Calu3 (cell line): Measurements from ENCODE around the gene ZNF780B. TPM values are rescaled to one million over a fixed set of nuclear protein-coding genes. Genes with fewer than 3 reads are reported as not detected.
"Not testable (repeated sequence)": the region's sequence is repeated elsewhere in the genome, so short reads cannot be mapped to it uniquely, and the experiment has no call there.

ENCODE experiments used
- BruUV-seq: library from RNA; stranded (reverse); fragments of 400-500 nt; replicated peaks from 2 replicates; lab custom pipeline; 2021; lab: Mats Ljungman, UMichigan
- CTCF ChIA-PET: fragments of 300-600 bp; sonication (Branson Sonifier 250); formaldehyde crosslinking; loops from one replicate; lab custom pipeline; 2022; ENCODE audit warnings: antibody characterized with exemption; lab: Charles Lee
- DNase-seq: peaks from one replicate; pipeline ENCODE4 v3.0.0; 2022
- H3K27ac Mint-ChIP-seq: one replicate; pipeline ENCODE4 v1.8.0; 2022; ENCODE audit warnings: mixed read lengths; ENCODE audit not compliant: unreplicated experiment
- H3K27me3 Mint-ChIP-seq: one replicate; pipeline ENCODE4 v1.8.0; 2022; ENCODE audit warnings: mixed read lengths; ENCODE audit not compliant: unreplicated experiment
- H3K36me3 Mint-ChIP-seq: one replicate; pipeline ENCODE4 v1.8.0; 2022; ENCODE audit warnings: mild to moderate bottlenecking, moderate library complexity, mixed read lengths; ENCODE audit not compliant: insufficient read depth, unreplicated experiment
- H3K4me1 Mint-ChIP-seq: one replicate; pipeline ENCODE4 v1.8.0; 2022; ENCODE audit warnings: mild to moderate bottlenecking, low read depth, mixed read lengths; ENCODE audit not compliant: unreplicated experiment
- H3K4me3 Mint-ChIP-seq: one replicate; pipeline ENCODE4 v1.8.0; 2022; ENCODE audit warnings: mild to moderate bottlenecking, low read depth, moderate library complexity, mixed read lengths; ENCODE audit not compliant: unreplicated experiment
- H3K9me3 Mint-ChIP-seq: one replicate; pipeline ENCODE4 v1.8.0; 2022; ENCODE audit warnings: low read depth, mixed read lengths; ENCODE audit not compliant: unreplicated experiment
- intact Hi-C: fragments of 100-400 bp; cut with micrococcal nuclease; formaldehyde crosslinking; loops from one replicate; pipeline ENCODE4 v1.10.0; 2022; ENCODE audit not compliant: unreplicated experiment
- total RNA-seq: library from RNA; stranded (reverse); gene quantifications from 2 replicates; pipeline ENCODE4 v1.2.3, GENCODE V29; 2022
- TF ChIP-seq, protein P1 (sequence below): fragments of 200-600 bp; IDR thresholded peaks from one replicate; pipeline ENCODE4 v1.8.0; 2022; ENCODE audit warnings: antibody characterized with exemption; ENCODE audit not compliant: unreplicated experiment

The ZNF780B gene
- total RNA-seq, 1 experiment from 2014 or later, result 30.2 TPM

DNA sequence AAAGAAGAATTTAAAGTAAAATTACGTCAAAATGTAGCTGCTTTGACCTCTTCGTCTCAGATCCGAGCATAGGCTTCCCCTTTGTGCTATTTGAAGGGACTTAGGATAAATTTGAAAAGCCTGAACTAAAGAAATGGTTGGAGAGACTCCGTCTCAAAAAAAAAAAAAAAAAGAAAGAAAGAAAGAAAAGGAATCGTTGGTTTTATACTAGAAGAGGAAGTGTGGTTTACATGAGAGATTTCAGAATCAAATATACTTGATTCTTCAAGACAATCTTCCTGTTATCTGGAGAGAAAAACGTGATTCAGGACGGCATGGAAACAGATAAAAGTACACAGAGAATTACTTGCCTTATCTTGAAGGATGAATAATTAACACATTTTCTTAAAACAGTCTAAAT, 474 bp upstream of the ZNF780B start:
- no peaks in the 10 kb centered on the region for H3K27me3 Mint-ChIP-seq
- intact Hi-C loops, result no loop called here
- H3K4me1 Mint-ChIP-seq, result peaks cover 17% of the 10 kb centered on the region
- H3K36me3 Mint-ChIP-seq, result peaks cover 21% of the 10 kb centered on the region
- TF ChIP-seq, protein P1, sequence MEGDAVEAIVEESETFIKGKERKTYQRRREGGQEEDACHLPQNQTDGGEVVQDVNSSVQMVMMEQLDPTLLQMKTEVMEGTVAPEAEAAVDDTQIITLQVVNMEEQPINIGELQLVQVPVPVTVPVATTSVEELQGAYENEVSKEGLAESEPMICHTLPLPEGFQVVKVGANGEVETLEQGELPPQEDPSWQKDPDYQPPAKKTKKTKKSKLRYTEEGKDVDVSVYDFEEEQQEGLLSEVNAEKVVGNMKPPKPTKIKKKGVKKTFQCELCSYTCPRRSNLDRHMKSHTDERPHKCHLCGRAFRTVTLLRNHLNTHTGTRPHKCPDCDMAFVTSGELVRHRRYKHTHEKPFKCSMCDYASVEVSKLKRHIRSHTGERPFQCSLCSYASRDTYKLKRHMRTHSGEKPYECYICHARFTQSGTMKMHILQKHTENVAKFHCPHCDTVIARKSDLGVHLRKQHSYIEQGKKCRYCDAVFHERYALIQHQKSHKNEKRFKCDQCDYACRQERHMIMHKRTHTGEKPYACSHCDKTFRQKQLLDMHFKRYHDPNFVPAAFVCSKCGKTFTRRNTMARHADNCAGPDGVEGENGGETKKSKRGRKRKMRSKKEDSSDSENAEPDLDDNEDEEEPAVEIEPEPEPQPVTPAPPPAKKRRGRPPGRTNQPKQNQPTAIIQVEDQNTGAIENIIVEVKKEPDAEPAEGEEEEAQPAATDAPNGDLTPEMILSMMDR, result no peak
- peak overlapping the region; percentile 77 for H3K27ac Mint-ChIP-seq
- BruUV-seq, result TSS peak; percentile 55
- no peak for DNase-seq
- peaks cover 17% of the 10 kb centered on the region for H3K9me3 Mint-ChIP-seq
- peak overlapping the region; percentile 99 for H3K4me3 Mint-ChIP-seq
- CTCF ChIA-PET, result interaction anchor here (1.1 kb wide), 1 partner anchor 86 kb away, joined by 3 read pairs; no protein-coding TSS in a partner anchor

DNA sequence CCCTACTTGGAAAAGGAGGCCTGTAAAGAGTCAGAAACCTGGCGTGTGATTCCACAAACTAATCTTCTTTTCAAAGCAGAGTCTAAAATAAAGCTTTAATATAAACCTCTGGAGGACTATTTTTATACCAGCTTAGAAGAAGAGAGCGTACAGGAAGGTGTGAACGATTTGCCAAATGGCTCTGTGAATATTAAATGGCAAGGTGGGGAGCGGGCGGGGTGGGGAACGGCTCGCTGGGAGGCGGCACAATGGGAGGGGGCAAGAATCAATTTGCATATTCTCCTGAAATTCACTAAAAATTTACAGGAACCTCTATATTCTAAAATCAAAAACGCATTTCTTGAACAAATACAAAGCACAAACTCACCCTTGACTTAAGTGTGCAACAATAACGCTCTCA, 982 bp downstream of the ZNF780B start:
- Mint-ChIP-seq H3K4me3 (peak overlapping the region; percentile 99), H3K36me3 (peaks cover 26% of the 10 kb centered on the region)

DNA sequence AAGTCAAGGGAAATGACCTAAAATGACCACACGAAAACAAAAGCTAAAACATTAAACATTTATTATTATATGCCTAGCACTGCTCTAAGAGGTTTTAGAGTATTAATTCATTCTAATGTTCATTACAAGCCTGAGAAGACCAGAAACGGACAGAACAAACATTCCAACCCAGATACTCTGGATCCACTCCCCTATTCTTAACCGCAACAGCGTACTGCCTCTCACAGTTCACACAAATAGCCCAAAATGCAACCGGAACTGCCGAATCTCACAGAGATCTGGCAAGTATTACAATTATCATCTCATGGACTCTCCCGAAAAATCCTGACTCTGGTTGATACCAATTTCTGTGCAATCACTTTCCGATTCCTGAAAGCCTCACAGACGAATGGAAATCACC, 1.4 kb downstream of the ZNF780B start:
- Mint-ChIP-seq H3K36me3 (peaks cover 26% of the 10 kb centered on the region), H3K27me3 (no peaks in the 10 kb centered on the region)

More for the DNA sequence above, 982 bp downstream of the ZNF780B start:
- intact Hi-C loops, result no loop called here
- Mint-ChIP-seq H3K9me3 (peaks cover 20% of the 10 kb centered on the region), H3K4me1 (peaks cover 17% of the 10 kb centered on the region), H3K27ac (peak overlapping the region; percentile 77), H3K27me3 (no peaks in the 10 kb centered on the region)
- DNase-seq, result no peak
- BruUV-seq, result no TSS peak
- TF ChIP-seq, protein P1, result no peak
- CTCF ChIA-PET, result interaction anchor here (0.6 to 1.0 kb wide), 3 partner anchors 36 to 85 kb away, joined by 3 to 5 read pairs (median 3); partner anchors contain the start of gene ZNF780A

DNA sequence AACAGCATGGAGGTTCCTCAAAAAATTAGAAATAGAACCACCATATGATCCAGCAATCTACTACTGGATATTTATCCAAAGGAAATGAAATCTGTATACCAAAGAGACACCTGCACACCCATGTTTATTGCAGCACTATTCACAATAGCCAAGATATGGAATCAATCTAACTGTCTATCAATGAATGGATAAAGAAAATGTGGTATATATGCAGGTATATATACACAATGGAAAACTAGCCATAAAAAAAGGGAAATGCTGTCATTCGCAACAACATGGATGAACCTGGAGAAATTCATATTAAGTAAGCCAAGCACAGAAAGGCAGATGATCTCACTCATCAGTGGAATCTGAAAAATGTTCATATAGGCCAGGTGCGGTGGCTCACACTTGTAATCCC, 2.5 kb downstream of the ZNF780B start:
- no TSS peak for BruUV-seq
- H3K27me3 Mint-ChIP-seq, result no peaks in the 10 kb centered on the region
- intact Hi-C loops, result no loop called here
- H3K9me3 Mint-ChIP-seq, result peaks cover 22% of the 10 kb centered on the region
- TF ChIP-seq, protein P1, result no peak
- peaks cover 17% of the 10 kb centered on the region for H3K4me1 Mint-ChIP-seq
- no peak overlapping the region for H3K27ac Mint-ChIP-seq
- no peak overlapping the region for H3K4me3 Mint-ChIP-seq
- DNase-seq, result no peak
- CTCF ChIA-PET, result no interaction called here
- peaks cover 31% of the 10 kb centered on the region for H3K36me3 Mint-ChIP-seq

More for the DNA sequence above, 1.4 kb downstream of the ZNF780B start:
- DNase-seq, result no peak
- TF ChIP-seq, protein P1, result no peak
- no TSS peak for BruUV-seq
- CTCF ChIA-PET, result interaction anchor here (0.6 kb wide), 1 partner anchor 36 kb away, joined by 3 read pairs; the partner anchor contains the start of gene ZNF780A
- H3K4me3 Mint-ChIP-seq, result peak overlapping the region; percentile 99
- peaks cover 17% of the 10 kb centered on the region for H3K4me1 Mint-ChIP-seq
- peaks cover 18% of the 10 kb centered on the region for H3K9me3 Mint-ChIP-seq
- intact Hi-C loops, result no loop called here
- no peak overlapping the region for H3K27ac Mint-ChIP-seq

DNA sequence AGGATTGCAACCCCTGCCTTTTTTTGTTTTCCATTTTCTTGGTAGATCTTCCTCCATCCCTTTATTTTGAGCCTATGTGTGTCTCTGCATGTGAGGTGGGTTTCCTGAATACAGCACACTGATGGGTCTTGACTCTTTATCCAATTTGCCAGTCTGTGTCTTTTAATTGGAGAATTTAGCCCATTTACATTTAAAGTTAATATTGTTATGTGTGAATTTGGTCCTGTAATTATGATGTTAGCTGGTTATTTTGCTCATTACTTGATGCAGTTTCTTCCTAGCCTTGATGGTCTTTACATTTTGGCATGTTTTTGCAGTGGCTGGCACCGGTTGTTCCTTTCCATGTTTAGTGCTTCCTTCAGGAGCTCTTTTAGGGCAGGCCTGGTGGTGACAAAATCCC, 14.3 kb downstream of the ZNF780B start:
- H3K4me3 Mint-ChIP-seq, BruUV-seq, H3K27me3 Mint-ChIP-seq, H3K4me1 Mint-ChIP-seq, DNase-seq, CTCF ChIA-PET, intact Hi-C loops, H3K27ac Mint-ChIP-seq: not testable (repeated sequence)
- Mint-ChIP-seq H3K36me3 (peaks cover 25% of the 10 kb centered on the region), H3K9me3 (peaks cover 32% of the 10 kb centered on the region)

DNA sequence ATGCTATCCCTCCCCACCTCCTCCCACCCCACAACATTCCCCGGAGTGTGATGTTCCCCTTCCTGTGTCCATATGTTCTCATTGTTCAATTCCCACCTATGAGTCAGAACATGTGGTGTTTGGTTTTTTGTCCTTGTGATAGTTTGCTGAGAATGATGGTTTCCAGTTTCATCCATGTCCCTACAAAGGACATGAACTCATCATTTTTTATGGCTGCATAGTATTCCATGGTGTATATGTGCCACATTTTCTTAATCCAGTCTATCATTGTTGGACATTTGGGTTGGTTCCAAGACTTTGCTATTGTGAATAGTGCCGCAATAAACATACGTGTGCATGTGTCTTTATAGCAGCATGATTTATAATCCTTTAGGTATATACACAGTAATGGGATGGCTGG, 18.0 kb downstream of the ZNF780B start:
- Mint-ChIP-seq H3K27ac (peak overlapping the region; percentile 33), H3K9me3 (peaks cover 19% of the 10 kb centered on the region)
- CTCF ChIA-PET, H3K4me1 Mint-ChIP-seq, H3K36me3 Mint-ChIP-seq, DNase-seq, H3K27me3 Mint-ChIP-seq, H3K4me3 Mint-ChIP-seq, intact Hi-C loops, BruUV-seq: not testable (repeated sequence)
